ENCODE data around the gene ART3. TPM values are rescaled to one million over a fixed set of nuclear protein-coding genes. Genes with fewer than 3 reads are reported as not detected.

Gene ART3
- total RNA-seq, 1 experiment from 2014 or later, result not detected

DNA sequence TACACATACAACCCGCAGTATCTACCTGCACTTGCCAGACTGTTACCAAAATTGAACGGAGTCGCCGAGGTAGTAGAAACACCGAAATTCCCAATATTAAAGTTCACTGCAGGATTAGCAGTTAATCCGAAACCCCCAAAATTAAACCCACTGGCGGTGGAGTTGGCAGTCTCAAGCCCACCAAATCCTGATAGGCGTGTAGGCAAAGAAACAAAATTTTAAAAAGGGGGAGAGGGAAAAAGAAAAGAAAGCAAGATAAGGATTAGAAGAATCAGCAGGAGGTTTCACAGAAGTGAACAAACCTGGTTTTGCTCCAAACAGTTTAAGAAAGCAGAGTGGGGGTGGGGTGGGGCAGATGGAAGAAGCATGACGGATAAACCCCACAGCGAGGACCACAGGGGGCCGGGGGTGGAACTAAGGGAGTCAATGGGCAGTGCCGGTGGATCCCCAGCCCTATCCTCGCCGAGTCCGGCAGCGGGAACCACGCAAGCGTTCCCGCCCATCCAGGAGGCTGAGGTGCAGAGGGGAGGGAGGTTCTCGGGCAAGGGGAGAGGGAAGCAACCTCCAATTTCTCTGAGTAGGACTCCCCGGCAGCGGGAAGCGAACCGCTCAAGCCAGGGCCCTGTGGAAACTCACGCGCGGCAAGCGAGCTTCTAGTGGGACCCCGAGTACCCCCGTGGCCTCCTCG lies 73.1 kb downstream of the ART3 start:
- DNase-seq (ENCODE audit: low read depth), result peak; percentile 79

DNA sequence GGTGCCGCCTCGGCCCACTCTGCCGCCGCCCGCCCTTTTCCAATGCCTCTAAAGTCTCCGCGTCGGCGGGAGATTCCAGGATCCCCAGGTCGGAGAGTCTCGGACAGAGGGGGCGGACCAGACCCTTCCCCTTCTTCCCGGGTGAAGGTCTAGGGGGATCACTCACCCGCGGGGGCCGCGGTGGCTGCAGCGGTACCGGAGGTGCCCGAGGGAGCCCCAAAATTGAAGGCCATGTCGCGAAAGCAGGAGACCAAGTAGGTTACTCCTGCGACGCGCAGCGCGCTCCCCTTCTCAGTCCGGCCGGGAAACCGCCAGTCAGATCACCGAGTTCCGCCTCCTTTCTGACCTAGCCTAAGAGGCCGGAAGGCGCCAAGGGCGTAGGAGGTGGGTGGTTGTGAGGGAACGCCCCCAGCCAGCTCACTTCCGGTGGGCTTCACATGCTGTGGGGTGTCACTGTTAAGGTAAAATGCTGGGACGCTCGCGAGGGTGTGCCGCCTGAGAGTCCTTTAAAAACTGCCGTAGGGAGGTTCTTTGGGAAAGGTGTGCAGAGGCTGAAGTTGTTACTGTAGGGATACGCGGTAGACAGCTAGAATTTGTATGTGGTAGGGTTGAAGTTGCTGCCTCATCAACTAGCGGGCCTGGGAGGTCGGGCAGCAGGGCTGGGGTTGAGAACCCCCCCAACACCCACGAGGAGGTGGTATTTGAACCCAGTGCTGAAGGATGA lies 73.8 kb downstream of the ART3 start, which contains the start of gene NUP54:
Gene NUP54 (minus strand): TSS at position 256 of the 724 bp plus-strand sequence. CDS start 23 bp downstream, at position 233.
- peak; percentile 91 for DNase-seq (ENCODE audit: low read depth)

DNA sequence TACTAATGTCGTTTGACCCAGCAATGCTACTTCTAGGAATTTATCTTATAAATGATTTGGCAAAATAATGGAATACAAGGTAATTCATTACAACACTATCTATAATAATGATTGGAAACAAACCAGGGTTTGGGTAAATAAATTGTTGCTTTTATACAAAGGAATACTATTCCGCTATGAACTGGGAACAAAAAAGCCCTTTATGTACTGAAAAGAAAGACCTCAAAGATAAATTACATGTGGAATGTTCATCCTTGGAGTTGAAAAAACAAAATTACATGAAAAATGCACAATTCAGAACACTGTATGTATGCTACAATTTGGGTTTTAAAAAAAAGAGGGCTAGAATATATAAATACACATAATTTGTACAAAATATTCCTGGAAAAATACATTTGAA lies 78.8 kb downstream of the ART3 start:
- DNase-seq (ENCODE audit: low read depth), result no peak

DNA sequence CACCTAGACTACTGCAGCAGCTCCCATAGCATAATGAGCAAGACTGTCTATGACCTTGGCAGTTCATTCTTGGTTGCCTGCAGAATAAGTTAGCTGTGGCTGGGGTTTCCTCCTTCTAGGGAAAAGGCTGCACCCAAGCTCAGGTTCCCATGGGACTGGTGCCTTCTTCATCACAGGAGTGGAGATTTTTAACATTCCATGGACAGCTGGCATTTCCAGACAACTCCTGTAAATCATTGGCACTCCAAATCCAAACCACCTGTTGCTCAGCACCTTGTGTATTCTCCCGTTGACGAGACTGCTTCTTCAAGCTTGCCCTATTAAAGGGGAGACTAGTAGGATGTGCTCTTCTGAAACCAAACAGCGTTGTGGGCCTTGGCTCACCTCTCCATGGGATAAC lies 81.5 kb downstream of the ART3 start:
- DNase-seq (ENCODE audit: low read depth), result peak; percentile 29

DNA sequence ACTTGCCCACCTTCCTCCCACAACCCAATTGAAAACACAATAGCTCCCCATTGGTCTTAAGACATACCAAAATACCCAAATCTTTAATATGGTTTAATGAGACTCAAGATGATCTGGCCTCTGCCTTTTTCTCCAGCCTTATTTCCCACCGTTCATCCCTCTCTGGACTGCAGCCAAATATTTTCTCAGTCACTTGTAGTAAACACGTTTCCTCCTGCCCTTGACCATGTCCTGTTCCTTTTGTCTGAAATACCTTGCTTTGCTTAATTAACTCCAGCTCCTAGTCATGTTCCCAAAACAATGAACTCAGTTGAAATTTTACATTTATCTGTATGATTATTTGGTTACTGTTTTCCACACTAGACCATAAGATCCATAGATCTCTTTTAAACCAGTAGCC lies 82.1 kb downstream of the ART3 start:
- DNase-seq (ENCODE audit: low read depth), result peak; percentile 5

DNA sequence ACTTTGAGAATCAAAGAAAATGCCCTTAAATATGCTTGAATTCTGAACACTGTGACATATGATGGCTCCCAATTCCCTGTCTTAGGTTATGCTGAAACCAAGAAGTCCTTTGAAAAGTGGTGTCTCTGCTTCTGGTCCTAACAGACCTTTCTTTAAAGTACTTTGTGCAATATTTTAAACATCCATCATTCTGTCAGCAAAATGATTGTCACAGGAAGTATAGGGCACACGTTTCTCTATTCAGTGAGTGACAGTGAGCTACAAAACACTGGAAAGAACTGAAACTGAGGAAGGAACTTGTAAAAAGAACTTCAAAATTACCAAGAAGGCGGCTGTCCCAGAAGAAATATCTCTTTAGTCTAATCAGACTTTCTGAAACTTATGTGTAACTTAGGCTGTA lies 85.8 kb downstream of the ART3 start:
- DNase-seq (ENCODE audit: low read depth), result no peak

Other genes starting within 250 kb of the ART3 start
- 0.06 TPM in 1 of 2 replicates, not detected in the other for gene PPEF2, start 172.3 kb upstream of the ART3 start, total RNA-seq (2014; rRNA removed)
- gene NAAA, start 133.7 kb upstream of the ART3 start, total RNA-seq (2014; rRNA removed), result 21.3 and 24.4 TPM in 2 replicates
- 36.9 and 39.7 TPM in 2 replicates for gene SDAD1, start 83.8 kb upstream of the ART3 start, total RNA-seq (2014; rRNA removed)
- not detected in 2 replicates for gene CXCL9, start 67.2 kb upstream of the ART3 start, total RNA-seq (2014; rRNA removed)
- gene CXCL10, start 51.2 kb upstream of the ART3 start, total RNA-seq (2014; rRNA removed), result not detected in 2 replicates
- 0.40 TPM in 1 of 2 replicates, not detected in the other for gene CXCL11, start 38.6 kb upstream of the ART3 start, total RNA-seq (2014; rRNA removed)
- 42.4 and 48.2 TPM in 2 replicates for gene NUP54, start 73.7 kb downstream of the ART3 start, total RNA-seq (2014; rRNA removed)
- gene SCARB2, start 139.1 kb downstream of the ART3 start, total RNA-seq (2014; rRNA removed), result 156 and 163 TPM in 2 replicates
- 0.11 and 0.19 TPM in 2 replicates for gene FAM47E, start 177.0 kb downstream of the ART3 start, total RNA-seq (2014; rRNA removed)
- 13.3 and 13.9 TPM in 2 replicates for gene STBD1, start 232.0 kb downstream of the ART3 start, total RNA-seq (2014; rRNA removed)

Measured in LHCN-M2 (cell line).